H1 (cell line): ENCODE measurements around the gene SLC24A3. TPM values are rescaled to one million over a fixed set of nuclear protein-coding genes. Genes with fewer than 3 reads are reported as not detected.

Experiments
- BRCA1 ChIP-seq: IDR thresholded peaks from 2 replicates; pipeline ENCODE4 v1.6.1; 2012; ENCODE audit warnings: low read depth, low read length, improper control_type of control experiment
- CHD1 ChIP-seq: IDR thresholded peaks from 2 replicates; pipeline ENCODE4 v1.6.1; 2012; ENCODE audit warnings: low read depth, low read length, improper control_type of control experiment
- EZH2 ChIP-seq: fragments of 200-600 bp; sonication (generic); IDR thresholded peaks from 2 replicates; pipeline ENCODE4 v1.7.1; 2012; ENCODE audit warnings: low read depth, mild to moderate bottlenecking, moderate library complexity, low read length, inconsistent platforms; ENCODE audit not compliant: severe bottlenecking
- KDM4A ChIP-seq: IDR thresholded peaks from one replicate; pipeline ENCODE4 v1.7.1; 2012; ENCODE audit warnings: low read depth, mild to moderate bottlenecking, moderate library complexity, low read length, inconsistent platforms; ENCODE audit not compliant: severe bottlenecking
- MAFK ChIP-seq: IDR thresholded peaks from 2 replicates; pipeline ENCODE4 v1.6.1; 2012; ENCODE audit warnings: low read depth, mild to moderate bottlenecking, improper control_type of control experiment, low read length
- RAD21 ChIP-seq, 2 experiments: IDR thresholded peaks in 1 of 2; conservative IDR thresholded peaks in 1 of 2; 2 replicates each; pipeline ENCODE4 v1.6.1; 2011; ENCODE audit warnings: low read depth in 2 of 2, low read length in 2 of 2, improper control_type of control experiment in 1 of 2, inconsistent platforms in 1 of 2, mild to moderate bottlenecking in 1 of 2, moderate library complexity in 1 of 2
- SIN3A ChIP-seq, 2 experiments: IDR thresholded peaks in 1 of 2; conservative IDR thresholded peaks in 1 of 2; 2 replicates each; pipeline ENCODE4 v1.6.1; 2011 to 2012; ENCODE audit warnings: low read length in 2 of 2, improper control_type of control experiment in 1 of 2, low read depth in 1 of 2, mild to moderate bottlenecking in 1 of 2
- polyA plus RNA-seq, 7 experiments: library from polyadenylated mRNA; depleted of rRNA in 3 of 7; stranded (reverse) in 5 of 7; unstranded in 2 of 7; fragments of >200 nt in 5 of 7; fragments of 200-250 nt in 2 of 7; gene quantifications; 1 replicate in 5 of 7; 2 replicates in 1 of 7; 4 replicates in 1 of 7; pipeline versions ENCODE4 v1.2.1 to v1.2.3, GENCODE V29; 2011 to 2013; ENCODE audit warnings: missing spikeins in 2 of 7, mixed read lengths in 2 of 7
- total RNA-seq: library from RNA; stranded (reverse); fragmentation: NEBNext Ultra II Directional; extraction: Animal tissue kit (Norgen Biotek cat#: 25700); gene quantifications from 2 replicates; pipeline ENCODE4 v1.2.1, GENCODE V29; 2021
- TF ChIP-seq, protein P1 (sequence below): IDR thresholded peaks from 2 replicates; pipeline ENCODE4 v1.6.1; 2012; ENCODE audit warnings: inconsistent platforms

Gene SLC24A3
- total and polyA plus RNA-seq, 2 of the 8 experiments (the other 6 are each of a cell fraction or from before 2014, with no cell fraction given): 4.5 to 6.3 TPM

- TF ChIP-seq MAFK (no peak), RAD21 (IDR thresholded peaks at IDR 0.05 in 1 of 2, conservative IDR thresholded peaks at IDR 0.05 in 1 of 2; ENCODE audit: low read depth in 2 of 2, low read length in 2 of 2) (no peak), KDM4A (no peak), SIN3A (conservative IDR thresholded peaks at IDR 0.05 in 1 of 2, IDR thresholded peaks at IDR 0.05 in 1 of 2; ENCODE audit: low read depth in 1 of 2, low read length in 2 of 2) (no peak), EZH2 (no peak), BRCA1 (no peak), CHD1 (no peak)
- TF ChIP-seq, protein P1, sequence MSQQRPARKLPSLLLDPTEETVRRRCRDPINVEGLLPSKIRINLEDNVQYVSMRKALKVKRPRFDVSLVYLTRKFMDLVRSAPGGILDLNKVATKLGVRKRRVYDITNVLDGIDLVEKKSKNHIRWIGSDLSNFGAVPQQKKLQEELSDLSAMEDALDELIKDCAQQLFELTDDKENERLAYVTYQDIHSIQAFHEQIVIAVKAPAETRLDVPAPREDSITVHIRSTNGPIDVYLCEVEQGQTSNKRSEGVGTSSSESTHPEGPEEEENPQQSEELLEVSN: no peak
Measured at GRCh38 chr20:19658137-19658536, 445.7 kb downstream of the SLC24A3 start (continued).
